HG03196 (cell line): ENCODE results near the gene RSPO4.
"Not testable (repeated sequence)": the region's sequence is repeated elsewhere in the genome, so short reads cannot be mapped to it uniquely, and the experiment has no call there.

Experiments
- ATAC-seq: cut with Tn5 transposase; IDR thresholded peaks from one replicate; pipeline ENCODE4 v1.9.1; 2021; ENCODE audit not compliant: unreplicated experiment

Gene RSPO4

GRCh38 chr20:1001911-1002681 is at the start of gene RSPO4:
Gene RSPO4 (minus strand): TSS chr20:1002311. CDS start chr20:1002164, 147 bp downstream.
- no peak for ATAC-seq

GRCh38 chr20:1050440-1050839 is 48.3 kb upstream of the RSPO4 start:
- ATAC-seq = no peak

GRCh38 chr20:1045860-1046418 is 43.8 kb upstream of the RSPO4 start:
- no peak for ATAC-seq

- no peak for ATAC-seq
Measured at GRCh38 chr20:1041845-1042390, 39.8 kb upstream of the RSPO4 start.

- ATAC-seq = no peak
Measured at GRCh38 chr20:1038205-1038604, 36.1 kb upstream of the RSPO4 start.

- no peak for ATAC-seq
Measured at GRCh38 chr20:1037039-1037438, 34.9 kb upstream of the RSPO4 start.

- ATAC-seq = no peak
Measured at GRCh38 chr20:1035466-1035865, 33.4 kb upstream of the RSPO4 start.

GRCh38 chr20:1034415-1034789 is 32.3 kb upstream of the RSPO4 start:
- ATAC-seq = no peak

GRCh38 chr20:1033751-1034414 is 31.8 kb upstream of the RSPO4 start:
- no peak for ATAC-seq

GRCh38 chr20:1029980-1030379 is 27.9 kb upstream of the RSPO4 start:
- ATAC-seq = no peak

- not testable (repeated sequence) for ATAC-seq
Measured at GRCh38 chr20:1026214-1026613, 24.1 kb upstream of the RSPO4 start.

- no peak for ATAC-seq
Measured at GRCh38 chr20:1022871-1023270, 20.8 kb upstream of the RSPO4 start.

GRCh38 chr20:1020614-1021013 is 18.5 kb upstream of the RSPO4 start:
- no peak for ATAC-seq

- ATAC-seq = no peak
Measured at GRCh38 chr20:1019344-1019743, 17.2 kb upstream of the RSPO4 start.

- ATAC-seq = no peak
Measured at GRCh38 chr20:1017677-1018076, 15.6 kb upstream of the RSPO4 start.

GRCh38 chr20:1015181-1015580 is 13.1 kb upstream of the RSPO4 start:
- ATAC-seq = no peak

- ATAC-seq = no peak
Measured at GRCh38 chr20:1014471-1014870, 12.4 kb upstream of the RSPO4 start.

- ATAC-seq = no peak
Measured at GRCh38 chr20:1013566-1014340, 11.6 kb upstream of the RSPO4 start.

- no peak for ATAC-seq
Measured at GRCh38 chr20:1012359-1013168, 10.5 kb upstream of the RSPO4 start.

GRCh38 chr20:1010659-1011058 is 8.5 kb upstream of the RSPO4 start:
- ATAC-seq = no peak
